Measurements from ENCODE around the gene LRMDA.
"Not testable (repeated sequence)": the region's sequence is repeated elsewhere in the genome, so short reads cannot be mapped to it uniquely, and the experiment has no call there.

LRMDA gene

GRCh38 chr10:76051007-76051936 is 619.8 kb downstream of the LRMDA start:
- no peak for DNase-seq (ENCODE audit: low read depth)

GRCh38 chr10:76052682-76053503 is 621.5 kb downstream of the LRMDA start:
- DNase-seq (ENCODE audit: low read depth) = no peak

DNA sequence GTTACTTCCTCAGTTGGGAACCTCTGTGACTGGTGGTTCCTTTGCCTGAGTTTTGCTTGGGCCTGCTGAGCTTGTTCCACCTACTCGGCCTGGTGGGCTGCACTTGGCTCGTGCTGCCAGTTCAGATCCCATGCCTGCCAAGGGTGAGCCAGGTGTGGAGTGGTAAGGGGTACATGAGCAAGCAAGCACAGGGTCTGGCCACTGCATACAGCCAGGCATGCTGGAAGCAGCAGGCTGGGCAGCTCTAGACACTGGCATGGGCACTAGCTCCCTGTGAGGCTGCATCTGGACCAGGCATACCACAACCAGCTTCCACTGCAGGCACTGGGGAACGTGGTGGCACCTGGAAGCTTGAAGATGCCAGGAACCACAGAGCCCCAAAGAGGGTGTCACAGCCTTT is 624.0 kb downstream of the LRMDA start:
- no peak for DNase-seq (ENCODE audit: low read depth)

- DNase-seq (ENCODE audit: low read depth) = no peak
Measured at GRCh38 chr10:76055963-76056362, 624.5 kb downstream of the LRMDA start.

DNA sequence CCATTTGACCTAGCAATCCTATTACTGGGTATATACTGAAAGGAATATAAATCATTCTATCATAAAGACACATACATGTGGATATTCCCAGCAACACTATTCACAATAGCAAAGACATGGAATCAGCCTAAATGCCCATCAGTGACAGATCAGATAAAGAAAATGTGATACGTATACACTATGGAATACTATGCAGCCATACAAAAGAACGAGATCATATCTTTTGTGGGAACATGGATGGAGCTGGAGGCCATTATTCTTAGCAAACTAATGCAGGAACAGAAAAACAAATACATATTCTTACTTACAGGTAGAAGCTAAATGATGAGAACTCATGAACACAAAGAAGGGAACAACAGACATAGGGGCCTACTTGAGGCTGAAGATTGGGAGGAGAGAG is 629.6 kb downstream of the LRMDA start:
- not testable (repeated sequence) for DNase-seq (ENCODE audit: low read depth)

DNA sequence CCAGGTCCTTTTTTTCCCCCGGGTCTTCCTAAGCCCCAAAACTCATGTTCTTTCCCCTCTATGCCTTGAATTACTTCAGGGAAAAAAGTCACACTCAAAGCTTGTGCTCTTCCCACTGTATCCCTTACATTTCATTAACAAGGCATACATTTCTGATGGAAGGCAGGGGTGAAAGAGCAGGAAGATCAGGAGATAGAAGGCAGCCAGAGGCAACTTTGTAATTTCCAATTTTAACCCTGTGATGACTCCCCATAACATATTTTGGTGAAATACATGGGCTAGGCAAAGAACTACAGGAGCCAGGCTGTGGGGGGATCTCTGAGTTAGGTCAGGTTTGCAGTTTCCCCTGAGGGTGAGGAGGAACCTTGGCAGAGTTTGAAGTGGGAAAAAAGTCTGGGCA is 635.0 kb downstream of the LRMDA start:
- DNase-seq (ENCODE audit: low read depth) = no peak

DNA sequence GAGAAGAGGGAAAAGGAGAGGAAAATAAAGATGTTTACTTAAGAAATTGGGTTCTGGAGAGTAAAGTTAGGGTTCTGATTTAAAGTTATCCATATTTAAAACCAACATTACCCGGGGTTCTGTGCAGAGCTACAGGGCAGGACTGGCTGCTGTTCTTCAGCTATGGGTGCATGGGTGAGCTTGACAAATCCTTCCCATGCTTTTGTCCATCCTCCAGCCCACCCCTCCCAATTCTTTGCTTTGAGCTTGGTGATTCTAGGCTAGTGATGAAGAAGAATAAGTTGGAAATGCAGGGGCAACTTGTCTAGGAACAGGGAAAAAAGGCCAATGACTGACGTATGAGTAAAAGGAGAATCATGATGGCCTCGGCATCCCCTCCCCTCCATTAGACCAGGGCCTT is 636.0 kb downstream of the LRMDA start:
- DNase-seq (ENCODE audit: low read depth) = no peak

GRCh38 chr10:76068856-76069255 is 637.4 kb downstream of the LRMDA start:
- no peak for DNase-seq (ENCODE audit: low read depth)

DNA sequence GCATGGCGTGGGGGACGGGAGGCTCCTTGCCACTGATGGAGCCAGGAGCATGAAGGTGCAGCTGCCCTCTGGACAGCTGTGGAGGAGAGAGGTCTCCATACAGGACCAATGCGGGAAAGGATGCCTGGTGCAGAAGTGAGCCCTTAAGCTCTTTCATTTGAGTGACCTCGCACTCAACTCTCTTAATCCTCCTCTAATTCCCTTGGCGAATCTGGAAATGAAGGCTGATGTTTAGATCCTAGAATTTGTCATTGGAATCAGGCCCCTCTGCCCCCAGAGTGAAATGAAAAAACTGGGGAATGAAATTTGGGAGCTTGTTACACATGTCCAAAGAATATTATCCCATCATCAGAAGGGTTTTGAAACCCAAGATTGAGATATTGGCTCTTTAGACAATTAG is 639.5 kb downstream of the LRMDA start:
- DNase-seq (ENCODE audit: low read depth) = no peak

- DNase-seq (ENCODE audit: low read depth) = no peak
Measured at GRCh38 chr10:76071653-76072365, 640.4 kb downstream of the LRMDA start.

DNA sequence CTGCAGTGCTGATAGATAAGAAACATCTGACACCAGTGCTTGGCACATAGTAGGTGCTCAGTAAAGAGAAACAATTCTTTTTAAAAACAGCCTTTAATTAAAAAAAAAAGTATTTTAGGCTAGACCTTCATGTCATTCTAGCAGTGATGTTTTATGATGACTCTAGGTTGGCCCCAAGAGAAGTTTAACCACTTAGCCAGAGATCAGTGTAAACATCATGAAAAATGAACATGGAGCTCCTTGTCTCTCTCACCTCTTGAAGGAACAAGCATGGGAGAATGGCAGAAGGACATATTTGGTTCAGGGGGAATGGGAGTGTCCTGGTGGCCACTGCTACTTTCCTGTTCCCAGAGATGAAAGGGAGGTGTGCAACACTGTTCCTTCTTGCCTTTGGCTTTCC is 641.0 kb downstream of the LRMDA start:
- no peak for DNase-seq (ENCODE audit: low read depth)

DNA sequence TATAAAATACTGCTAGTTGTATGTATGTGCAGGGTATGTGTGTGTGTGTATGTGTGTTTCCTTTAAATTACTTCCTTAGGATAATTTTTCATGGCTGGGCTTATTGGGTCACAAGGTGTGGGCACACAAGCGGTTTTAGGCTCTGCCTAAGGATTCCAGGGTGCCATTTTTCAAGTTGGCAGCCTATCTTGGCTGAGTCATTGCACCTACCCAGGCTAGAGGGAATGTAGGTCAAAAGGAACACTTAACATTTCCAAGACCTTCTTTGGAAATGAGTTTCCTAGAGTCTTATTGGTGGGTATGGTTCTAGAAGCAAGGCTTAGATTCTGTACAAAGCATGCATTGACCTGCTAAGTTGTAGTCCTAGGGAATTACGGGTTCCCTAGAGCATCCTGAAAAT is 642.1 kb downstream of the LRMDA start:
- no peak for DNase-seq (ENCODE audit: low read depth)

- DNase-seq (ENCODE audit: low read depth) = no peak
Measured at GRCh38 chr10:76074659-76075058, 643.2 kb downstream of the LRMDA start.

DNA sequence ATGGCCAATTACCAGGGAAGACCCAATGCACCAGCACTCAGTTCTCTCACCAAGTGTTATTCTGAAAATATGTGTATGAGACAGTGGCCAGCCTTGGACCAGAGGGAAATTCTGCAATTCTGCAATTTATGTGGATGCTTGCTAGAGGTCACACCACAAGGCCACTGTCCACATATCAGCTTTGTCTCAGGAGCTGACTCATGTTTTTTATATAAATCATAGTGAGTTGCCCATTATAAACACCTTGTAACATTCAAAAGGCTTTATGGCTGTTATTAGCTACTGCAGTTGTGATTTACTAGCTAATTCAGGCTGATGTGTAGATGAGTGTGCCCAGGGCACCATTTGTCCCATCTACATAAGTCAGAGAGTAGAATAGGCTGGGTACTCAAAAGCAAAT is 649.0 kb downstream of the LRMDA start:
- no peak for DNase-seq (ENCODE audit: low read depth)

DNA sequence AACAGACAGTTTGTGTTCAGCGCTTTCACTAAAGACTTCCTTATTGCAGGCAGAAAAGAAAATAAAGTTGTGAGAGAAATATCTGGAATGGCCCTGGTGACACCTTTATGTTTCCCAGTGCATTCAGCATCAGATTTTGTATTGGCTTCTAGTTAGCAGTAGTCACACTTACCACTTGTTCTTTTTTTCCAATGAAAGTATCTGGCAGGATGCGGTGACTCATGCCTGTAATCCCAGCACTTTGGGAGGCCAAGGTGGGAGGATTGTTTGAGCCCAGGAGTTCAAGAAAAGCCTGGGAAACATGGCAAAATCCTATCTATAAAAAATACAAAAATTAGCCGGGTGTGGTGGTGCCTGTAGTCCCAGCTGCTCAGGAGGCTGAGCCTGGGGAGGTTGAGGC is 649.6 kb downstream of the LRMDA start:
- DNase-seq (ENCODE audit: low read depth) = no peak

DNA sequence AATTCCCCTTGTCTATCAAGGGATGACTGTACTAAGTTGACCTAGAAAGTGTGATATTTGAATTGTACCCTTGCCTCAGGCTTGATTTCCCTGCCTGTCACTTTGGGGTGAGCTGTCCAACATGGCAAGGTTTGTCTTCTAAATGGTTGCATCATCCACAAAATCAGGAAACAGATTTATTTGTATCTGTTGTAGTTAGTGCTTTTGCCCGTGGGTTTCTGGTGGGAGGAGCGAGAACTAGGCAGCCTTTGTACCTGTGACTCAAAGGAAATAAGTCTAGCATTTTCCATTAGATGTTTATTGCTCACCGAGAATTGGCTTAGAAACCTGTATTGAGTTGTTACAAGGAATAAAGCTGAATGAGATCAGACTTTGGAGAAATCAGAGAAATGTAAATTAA is 650.8 kb downstream of the LRMDA start:
- DNase-seq (ENCODE audit: low read depth) = no peak

- DNase-seq (ENCODE audit: low read depth) = no peak
Measured at GRCh38 chr10:76082956-76083355, 651.5 kb downstream of the LRMDA start.

DNA sequence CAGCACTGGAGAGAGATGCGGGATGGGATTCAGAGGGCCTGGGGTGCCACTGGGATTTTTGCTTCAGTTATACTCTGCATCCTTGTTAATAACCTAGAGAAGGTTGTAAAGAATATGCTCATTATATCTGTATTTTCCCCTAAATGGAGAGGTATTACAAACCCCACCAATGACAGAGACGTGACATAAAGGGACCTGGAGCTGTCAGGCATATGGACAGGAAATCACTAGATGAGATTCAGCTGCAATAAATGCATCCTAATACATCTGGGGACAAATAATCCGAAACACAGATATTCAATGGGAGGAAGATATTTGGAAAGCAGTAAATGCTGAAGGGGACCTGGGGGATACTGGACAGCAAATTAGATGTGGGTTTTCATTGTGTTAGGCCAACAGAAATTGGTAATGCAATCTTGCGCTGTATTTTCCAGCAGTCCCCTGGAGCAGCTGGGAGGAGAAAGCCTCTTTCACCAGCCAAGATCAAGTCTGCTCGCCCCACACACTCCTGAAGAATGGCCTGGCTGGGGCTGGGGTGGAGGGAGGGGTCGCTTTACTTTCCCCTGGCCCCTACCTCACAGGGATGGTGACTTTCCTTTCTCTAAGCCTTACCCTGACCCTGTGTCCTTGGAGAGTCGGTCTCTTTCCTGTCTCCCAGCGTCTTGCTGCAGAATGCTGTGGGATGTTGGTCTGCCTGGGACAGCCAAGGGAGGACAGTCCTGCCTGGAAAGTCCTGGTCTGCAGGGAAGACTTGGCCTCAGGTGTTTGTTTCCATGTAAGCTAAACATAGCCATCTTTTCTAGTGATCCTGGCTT is 653.8 kb downstream of the LRMDA start:
- no peak for DNase-seq (ENCODE audit: low read depth)

- DNase-seq (ENCODE audit: low read depth) = no peak
Measured at GRCh38 chr10:76085817-76086167, 654.4 kb downstream of the LRMDA start.

GRCh38 chr10:76086170-76086760 is 654.8 kb downstream of the LRMDA start:
- DNase-seq (ENCODE audit: low read depth) = no peak

Data from stimulated activated CD8-positive, alpha-beta memory T cell treated with anti-CD3 and anti-CD28 coated beads, Interleukin-15, amount 100 ng/mL, for 1 hour (primary cell).